ENCODE results near the gene PLD4.
"Not testable (repeated sequence)": the region's sequence is repeated elsewhere in the genome, so short reads cannot be mapped to it uniquely, and the experiment has no call there.

Gene PLD4

DNA sequence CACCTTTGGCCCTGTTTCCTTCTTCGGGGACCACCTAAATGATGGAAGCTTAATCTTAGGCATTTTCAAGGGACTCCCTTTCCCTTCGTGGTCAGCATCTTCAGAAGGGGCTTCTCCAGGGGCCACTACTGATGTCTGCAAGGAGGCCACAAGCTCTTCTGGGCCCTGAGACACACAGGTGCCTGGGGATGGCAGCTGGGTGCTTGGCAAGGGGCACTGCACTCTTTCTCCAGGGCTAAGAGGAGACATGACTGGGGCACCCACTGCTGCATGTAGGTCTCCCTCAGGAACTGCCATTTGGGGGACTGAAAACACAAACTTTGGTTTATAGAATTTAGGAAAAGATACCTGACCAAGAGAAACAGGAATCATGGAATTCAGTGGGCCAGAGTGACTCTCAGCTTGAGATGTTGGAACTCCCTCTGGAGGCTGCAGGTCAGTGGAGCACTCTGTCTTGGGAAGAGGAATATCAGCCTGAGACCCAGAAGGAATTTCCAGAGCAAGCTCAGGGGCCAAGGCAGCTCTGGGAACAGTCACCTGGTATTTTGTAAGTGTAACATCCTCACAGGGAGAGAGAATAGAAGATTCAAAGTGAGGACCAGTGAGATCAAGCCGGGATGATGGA lies 16.0 kb downstream of the PLD4 start:
- DNase-seq (ENCODE audit: low spot score), result no peak

DNA sequence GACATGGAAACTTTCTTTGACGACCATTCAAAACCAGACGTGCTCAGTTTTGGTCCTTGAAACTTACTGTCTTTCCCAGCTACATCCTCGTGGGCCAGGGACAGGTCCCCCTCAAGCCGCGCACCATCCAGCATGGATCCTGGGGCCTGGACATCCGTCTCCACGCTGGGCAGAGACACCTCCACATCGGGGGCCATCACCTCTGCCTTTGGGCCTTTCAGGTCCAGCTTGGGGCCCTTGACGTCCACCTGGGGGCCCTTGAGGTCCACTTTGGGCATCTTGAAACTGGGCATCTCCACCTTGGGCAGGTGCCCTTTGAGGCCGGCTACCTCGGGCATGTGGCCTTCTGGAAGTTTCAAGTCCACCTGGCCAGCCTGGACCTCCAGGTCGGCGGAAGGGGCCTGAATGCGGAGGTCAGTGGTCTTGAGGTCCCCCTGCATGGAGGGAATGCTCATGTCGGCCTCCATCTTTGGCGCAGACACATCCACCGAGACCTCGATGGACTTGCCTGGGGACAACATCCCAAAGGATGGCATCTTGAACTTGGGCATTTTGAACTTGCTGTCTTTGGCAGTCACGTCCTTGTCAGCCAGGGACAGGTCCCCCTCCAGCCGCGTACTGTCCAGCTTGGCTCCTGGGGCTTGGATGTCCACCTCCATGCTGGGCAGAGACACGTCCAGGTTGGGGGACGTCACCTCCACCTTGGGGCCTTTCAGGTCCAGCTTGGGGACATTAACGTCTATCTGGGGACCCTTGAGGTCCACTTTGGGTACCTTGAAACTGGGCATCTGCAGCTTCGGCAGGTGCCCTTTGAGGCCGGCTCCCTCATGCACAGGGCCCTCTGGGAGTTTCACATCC lies 17.1 kb downstream of the PLD4 start:
- no peak for DNase-seq (ENCODE audit: low spot score)

DNA sequence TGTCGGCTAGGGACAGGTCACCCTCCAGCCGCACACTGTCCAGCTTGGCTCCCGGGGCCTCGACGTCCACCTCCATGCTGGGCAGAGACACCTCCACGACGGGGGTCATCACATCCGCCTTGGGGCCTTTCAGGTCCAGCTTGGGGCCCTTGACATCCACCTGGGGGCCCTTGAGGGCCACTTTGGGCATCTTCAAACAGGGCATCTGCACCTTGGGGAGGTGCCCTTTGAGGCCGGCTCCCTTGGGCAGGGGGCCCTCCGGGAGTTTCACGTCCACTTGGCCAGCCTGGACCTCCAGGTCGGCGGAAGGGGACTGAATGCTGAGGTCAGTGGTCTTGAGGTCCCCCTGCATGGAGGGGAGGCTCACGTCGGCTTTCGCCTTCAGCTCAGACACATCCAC lies 17.9 kb downstream of the PLD4 start:
- no peak for DNase-seq (ENCODE audit: low spot score)

DNA sequence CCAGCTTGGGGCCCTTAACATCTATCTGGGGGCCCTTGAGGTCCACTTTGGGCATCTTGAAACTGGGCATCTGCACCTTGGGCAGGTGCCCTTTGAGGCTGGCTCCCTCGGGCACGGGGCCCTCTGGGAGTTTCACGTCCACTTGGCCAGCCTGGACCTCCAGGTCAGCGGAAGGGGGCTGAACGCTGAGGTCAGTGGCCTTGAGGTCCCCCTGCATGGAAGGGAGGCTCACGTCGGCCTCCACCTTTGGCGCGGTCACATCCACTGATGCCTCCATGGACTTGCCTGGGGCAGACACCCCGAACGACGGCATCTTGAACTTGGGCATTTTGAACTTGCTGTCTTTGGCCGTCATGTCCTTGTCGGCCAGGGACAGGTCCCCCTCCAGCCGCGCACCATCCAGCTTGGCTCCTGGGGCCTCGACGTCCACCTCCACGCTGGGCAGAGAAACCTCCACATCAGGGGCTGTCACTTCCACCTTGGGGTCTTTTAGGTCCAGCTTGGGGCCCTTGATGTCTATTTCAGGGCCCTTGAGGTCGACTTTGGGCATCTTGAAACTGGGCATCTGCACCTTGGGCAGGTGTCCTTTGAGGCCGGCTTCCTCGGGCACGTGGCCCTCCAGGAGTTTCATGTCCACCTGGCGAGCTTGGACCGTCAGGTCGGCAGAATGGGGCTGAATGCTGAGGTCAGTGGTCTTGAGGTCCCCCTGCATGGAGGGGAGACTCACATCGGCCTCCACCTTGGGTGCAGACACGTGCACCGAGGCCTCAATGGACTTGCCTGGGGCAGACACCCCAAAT lies 18.7 kb downstream of the PLD4 start:
- not testable (repeated sequence) for DNase-seq (ENCODE audit: low spot score)

DNA sequence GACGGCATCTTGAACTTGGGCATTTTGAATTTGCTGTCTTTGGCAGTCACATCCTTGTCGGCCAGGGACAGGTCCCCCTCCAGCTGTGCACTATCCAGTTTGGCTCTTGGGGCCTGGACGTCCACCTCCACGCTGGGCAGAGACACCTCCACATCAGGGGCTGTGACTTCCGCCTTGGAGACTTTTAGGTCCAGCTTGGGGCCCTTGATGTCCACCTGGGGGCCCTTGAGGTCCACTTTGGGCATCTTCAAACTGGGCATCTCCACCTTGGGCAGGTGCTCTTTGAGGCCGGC lies 19.3 kb downstream of the PLD4 start:
- not testable (repeated sequence) for DNase-seq (ENCODE audit: low spot score)

DNA sequence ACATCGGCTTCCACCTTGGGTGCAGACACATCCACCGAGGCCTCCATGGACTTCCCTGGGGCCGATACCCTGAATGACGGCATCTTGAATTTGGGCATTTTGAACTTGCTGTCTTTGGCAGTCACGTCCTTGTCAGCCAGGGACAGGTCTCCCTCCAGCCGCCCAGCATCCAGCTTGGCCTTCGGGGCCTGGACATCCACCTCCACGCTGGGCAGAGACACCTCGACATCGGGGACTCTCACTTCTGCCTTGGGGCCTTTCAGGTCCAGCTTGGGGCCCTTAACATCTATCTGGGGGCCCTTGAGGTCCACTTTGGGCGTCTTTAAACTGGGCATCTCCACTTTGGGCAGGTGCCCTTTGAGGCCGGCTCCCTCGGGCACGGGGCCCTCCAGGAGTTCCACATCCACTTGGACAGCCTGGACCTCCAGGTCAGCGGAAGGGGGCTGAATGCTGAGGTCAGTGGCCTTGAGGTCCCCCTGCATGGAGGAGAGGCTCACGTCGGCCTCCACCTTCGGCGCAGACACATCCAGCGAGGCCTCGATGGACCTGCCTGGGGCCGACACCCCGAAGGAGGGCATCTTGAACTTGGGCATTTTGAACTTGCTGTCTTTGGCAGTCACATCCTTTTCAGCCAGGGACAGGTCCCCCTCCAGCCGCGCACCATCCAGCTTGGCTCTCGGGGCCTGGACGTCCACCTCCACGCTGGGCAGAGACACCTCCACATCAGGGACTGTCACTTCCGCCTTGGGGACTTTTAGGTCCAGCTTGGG lies 19.9 kb downstream of the PLD4 start:
- not testable (repeated sequence) for DNase-seq (ENCODE audit: low spot score)

DNA sequence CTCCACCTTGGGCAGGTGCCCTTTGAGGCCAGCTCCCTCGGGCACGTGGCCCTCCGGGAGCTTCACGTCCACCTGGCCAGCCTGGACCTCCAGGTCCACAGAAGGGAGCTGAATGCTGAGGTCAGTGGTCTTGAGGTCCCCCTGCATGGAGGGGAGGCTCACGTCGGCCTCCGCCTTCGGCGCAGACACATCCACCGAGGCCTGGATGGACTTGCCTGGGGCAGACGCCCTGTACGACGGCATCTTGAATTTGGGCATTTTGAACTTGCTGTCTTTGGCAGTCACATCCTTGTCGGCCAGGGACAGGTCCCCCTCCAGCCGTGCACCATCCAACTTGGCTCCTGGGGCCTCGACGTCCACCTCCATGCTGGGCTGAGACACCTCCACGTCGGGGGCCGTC lies 20.6 kb downstream of the PLD4 start:
- not testable (repeated sequence) for DNase-seq (ENCODE audit: low spot score)

DNA sequence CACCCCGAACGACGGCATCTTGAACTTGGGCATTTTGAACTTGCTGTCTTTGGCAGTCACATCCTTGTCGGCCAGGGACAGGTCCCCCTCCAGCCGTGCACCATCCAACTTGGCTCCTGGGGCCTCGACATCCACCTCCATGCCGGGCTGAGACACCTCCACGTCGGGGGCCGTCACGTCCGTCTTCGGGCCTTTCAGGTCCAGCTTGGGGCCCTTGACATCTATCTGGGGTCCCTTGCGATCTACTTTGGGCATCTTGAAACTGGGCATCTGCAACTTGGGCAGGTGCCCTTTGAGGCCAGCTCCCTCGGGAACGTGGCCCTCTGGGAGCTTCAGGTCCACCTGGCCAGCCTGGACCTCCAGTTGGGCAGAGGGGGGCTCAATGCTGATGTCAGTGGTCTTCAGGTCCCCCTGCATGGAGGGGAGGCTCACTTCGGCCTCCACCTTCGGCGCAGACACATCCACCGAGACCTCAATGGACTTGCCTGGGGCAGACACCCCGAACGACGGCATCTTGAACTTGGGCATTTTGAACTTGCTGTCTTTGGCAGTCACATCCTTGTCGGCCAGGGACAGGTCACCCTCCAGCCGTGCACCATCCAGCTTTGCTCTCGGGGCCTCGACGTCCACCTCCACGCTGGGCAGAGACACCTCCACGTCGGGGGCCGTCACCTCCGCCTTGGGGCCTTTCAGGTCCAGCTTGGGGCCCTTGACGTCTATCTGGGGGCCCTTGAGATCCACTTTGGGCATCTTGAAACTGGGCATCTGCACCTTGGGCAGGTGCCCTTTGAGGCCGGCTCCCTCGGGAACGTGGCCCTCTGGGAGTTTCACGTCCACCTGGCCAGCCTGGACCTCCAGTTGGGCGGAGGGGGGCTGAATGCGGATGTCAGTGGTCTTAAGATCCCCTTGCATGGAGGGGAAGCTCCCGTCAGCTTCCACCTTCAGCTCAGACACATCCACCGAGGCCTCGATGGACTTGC lies 21.6 kb downstream of the PLD4 start:
- not testable (repeated sequence) for DNase-seq (ENCODE audit: low spot score)

DNA sequence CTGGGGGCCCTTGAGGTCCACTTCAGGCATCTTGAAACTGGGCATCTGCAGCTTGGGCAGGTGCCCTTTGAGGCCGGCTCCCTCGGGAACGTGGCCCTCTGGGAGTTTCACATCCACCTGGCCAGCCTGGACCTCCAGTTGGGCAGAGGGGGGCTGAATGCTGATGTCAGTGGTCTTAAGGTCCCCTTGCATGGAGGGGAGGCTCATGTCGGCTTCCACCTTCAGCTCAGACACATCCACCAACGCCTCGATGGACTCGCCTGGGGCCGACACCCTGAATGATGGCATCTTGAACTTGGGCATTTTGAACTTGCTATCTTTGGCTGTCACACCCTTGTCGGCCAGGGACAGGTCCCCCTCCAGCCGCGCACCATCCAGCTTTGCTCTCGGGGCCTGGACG lies 22.5 kb downstream of the PLD4 start:
- DNase-seq (ENCODE audit: low spot score), result not testable (repeated sequence)

DNA sequence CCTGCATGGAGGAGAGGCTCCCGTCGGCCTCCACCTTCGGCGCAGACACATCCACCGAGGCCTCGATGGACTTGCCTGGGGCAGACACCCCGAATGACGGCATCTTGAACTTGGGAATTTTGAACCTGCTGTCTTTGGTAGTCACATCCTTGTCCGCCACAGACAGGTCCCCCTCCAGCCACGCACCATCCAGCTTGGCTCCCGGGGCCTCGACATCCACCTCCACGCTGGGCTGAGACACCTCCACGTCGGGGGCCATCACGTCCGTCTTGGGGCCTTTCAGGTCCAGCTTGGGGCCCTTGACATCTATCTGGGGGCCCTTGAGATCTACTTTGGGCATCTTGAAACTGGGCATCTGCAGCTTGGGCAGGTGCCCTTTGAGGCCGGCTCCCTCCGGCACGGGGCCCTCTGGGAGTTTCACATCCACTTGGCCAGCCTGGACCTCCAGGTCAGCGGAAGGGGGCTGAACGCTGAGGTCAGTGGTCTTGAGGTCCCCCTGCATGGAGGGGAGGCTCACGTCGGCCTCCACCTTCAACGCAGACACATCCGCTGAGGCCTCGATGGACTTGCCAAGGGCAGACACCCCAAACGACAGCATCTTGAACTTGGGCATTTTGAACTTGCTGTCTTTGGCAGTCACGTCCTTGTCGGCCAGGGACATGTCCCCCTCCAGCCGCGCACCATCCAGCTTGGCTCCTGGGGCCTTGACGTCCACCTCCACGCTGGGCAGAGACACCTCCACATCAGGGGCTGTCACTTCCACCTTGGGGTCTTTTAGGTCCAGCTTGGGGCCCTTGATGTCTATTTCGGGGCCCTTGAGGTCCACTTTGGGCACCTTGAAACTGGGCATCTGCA lies 23.4 kb downstream of the PLD4 start:
- DNase-seq (ENCODE audit: low spot score), result not testable (repeated sequence)

DNA sequence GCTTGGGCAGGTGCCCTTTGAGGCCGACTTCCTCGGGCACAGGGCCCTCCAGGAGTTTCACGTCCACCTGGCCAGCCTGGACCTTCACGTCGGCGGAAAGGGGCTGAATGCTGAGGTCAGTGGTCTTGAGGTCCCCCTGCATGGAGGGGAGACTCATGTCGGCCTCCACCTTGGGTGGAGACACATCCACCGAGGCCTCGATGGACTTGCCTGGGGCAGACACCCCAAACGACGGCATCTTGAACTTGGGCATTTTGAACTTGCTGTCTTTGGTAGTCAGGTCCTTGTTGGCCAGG lies 24.0 kb downstream of the PLD4 start:
- no peak for DNase-seq (ENCODE audit: low spot score)

DNA sequence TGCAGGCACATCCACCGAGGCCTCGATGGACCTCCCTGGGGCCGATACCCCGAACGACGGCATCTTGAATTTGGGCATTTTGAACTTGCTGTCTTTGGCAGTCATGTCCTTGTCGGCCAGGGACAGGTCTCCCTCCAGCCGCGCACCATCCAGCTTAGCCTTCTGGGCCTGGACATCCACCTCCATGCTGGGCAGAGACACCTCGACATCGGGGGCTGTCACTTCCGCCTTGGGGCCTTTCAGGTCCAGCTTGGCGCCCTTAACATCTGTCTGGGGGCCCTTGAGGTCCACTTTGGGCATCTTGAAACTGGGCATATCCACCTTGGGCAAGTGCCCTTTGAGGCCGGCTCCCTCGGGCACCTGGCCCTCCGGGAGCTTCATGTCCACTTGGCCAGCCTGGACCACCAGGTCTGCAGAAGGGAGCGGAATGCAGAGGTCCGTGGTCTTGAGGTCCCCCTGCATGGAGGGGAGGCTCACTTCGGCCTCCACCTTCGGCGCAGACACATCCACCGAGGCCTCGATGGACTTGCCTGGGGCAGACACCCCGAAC lies 24.8 kb downstream of the PLD4 start:
- not testable (repeated sequence) for DNase-seq (ENCODE audit: low spot score)

DNA sequence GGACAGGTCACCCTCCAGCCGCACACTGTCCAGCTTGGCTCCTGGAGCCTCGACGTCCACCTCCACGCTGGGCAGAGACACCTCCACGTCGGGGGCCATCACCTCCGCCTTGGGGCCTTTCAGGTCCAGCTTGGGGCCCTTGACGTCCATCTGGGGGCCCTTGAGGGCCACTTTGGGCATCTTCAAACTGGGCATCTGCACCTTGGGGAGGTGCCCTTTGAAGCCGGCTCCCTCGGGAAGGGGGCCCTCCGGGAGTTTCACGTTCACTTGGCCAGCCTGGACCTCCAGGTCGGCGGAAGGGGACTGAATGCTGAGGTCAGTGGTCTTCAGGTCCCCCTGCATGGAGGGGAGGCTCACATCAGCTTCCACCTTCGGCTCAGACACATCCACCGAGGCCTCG lies 25.3 kb downstream of the PLD4 start:
- DNase-seq (ENCODE audit: low spot score), result no peak

DNA sequence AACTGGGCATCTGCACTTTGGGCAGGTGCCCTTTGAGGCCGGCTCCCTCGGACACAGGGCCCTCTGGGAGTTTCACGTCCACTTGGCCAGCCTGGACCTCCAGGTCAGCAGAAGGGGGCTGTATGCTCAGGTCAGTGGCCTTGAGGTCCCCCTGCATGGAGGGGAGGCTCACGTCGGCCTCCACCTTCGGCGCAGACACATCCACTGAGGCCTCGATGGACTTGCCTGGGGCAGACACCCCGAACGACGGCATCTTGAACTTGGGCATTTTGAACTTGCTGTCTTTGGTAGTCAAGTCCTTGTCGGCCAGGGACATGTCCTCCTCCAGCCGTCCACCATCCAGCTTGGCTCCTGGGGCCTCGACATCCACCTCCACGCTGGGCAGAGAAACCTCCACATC lies 26.0 kb downstream of the PLD4 start:
- DNase-seq (ENCODE audit: low spot score), result not testable (repeated sequence)

DNA sequence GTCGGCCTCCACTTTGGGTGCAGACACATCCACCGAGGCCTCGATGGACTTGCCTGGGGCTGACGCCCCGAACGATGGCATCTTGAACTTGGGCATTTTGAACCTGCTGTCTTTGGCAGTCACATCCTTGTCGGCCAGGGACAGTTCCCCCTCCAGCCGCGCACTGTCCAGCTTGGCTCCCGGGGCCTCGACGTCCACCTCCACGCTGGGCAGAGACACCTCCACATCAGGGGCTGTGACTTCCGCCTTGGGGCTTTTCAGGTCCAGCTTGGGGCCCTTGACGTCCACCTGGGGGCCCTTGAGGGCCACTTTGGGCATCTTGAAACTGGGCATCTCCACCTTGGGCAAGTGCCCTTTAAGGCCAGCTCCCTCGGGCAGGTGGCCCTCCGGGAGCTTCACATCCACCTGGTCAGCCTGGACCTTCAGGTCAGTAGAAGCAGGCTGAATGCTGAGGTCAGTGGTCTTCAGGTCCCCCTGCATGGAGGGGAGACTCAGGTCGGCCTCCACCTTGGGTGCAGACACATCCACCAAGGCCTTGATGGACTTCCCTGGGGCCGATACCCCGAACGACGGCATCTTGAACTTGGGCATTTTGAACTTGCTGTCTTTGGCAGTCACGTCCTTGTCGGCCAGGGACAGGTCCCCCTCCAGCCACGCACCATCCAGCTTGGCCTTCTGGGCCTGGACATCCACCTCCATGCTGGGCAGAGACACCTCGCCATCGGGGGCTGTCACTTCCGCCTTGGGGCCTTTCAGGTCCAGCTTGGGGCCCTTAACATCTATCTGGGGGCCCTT lies 27.4 kb downstream of the PLD4 start:
- not testable (repeated sequence) for DNase-seq (ENCODE audit: low spot score)

DNA sequence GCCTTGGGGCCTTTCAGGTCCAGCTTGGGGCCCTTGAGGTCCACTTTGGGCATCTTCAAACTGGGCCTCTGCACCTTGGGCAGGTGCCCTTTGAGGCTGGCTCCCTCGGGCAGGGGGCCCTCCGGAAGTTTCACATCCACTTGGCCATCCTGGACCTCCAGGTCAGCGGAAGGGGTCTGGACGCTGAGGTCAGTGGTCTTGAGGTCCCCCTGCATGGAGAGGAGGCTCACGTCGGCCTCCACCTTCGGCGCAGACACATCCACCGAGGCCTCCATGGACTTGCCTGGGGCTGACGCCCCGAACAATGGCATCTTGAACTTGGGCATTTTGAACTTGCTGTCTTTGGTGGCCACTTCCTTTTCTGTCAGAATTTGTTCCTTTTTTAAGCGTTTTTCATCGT lies 28.4 kb downstream of the PLD4 start:
- no peak for DNase-seq (ENCODE audit: low spot score)

DNA sequence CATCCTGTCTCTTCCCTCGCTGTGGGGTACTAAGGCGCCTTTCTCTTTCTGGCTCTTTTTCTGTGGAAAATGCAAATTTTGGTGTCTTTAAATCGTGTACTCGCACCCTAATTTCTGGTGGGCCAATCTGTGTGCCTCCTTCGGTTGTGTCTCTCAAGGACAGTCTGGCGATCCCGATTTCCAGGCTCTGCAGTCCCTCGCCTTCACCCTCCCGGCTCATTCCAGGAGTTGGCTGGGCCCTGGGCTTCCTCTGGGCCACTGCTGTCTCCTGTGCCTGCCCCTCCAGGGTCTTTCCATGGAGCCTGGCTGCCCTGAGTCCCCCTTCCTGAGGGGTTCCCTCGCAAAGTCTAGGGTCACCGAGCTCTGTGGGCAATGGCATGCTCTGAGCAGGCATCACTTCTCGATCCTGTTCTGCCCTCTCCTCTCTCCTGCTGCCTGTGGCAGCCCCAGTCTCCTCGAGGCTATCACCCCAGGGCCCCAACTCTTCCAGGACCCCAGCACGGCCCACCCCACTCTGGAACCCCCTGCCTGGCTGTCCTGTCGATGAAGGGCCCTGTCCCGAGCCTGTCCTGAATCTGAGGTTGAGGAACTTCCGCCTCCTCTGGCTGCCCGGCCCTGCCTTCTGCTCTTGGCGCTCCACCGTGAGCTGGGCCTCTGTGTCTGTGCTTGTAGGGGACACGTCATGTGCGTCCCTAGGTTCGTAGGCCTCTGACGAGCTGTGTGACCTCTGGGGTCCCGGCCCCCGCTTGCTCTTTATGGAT lies 29.4 kb downstream of the PLD4 start:
- no peak for DNase-seq (ENCODE audit: low spot score)

Measured in SK-N-DZ (cell line).